ENCODE results near the gene SMAD7.

The SMAD7 gene, protein sequence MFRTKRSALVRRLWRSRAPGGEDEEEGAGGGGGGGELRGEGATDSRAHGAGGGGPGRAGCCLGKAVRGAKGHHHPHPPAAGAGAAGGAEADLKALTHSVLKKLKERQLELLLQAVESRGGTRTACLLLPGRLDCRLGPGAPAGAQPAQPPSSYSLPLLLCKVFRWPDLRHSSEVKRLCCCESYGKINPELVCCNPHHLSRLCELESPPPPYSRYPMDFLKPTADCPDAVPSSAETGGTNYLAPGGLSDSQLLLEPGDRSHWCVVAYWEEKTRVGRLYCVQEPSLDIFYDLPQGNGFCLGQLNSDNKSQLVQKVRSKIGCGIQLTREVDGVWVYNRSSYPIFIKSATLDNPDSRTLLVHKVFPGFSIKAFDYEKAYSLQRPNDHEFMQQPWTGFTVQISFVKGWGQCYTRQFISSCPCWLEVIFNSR

GRCh38 chr18:48950536-48951447 is at the start of gene SMAD7:
Gene SMAD7, minus strand, starts transcription at chr18:48950965. Its CDS starts 541 bp downstream, at chr18:48950424.
- no peak for DNase-seq (ENCODE audit: low read depth in 2 of 3, low spot score in 1 of 3)

DNA sequence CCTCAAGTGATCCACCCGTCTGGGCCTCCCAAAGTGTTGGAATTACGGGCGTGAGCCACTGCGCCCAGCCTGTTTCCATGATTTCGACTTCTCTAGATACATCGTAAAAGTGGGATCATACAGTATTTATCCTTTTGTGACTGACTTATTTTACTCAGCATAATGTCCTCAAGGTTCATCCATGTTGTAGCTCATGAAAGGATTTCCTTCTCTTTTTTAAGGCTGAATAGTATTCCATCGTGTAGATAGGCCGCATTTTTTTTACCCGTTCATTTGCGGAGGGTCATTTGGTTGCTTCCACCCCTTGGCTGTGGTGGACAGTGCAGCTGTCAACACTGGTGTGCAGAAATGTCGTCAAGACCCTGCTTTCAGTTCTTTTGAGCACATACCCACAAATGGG is 48.8 kb upstream of the SMAD7 start:
- DNase-seq (ENCODE audit: low read depth in 2 of 3, low spot score in 1 of 3), result no peak

DNA sequence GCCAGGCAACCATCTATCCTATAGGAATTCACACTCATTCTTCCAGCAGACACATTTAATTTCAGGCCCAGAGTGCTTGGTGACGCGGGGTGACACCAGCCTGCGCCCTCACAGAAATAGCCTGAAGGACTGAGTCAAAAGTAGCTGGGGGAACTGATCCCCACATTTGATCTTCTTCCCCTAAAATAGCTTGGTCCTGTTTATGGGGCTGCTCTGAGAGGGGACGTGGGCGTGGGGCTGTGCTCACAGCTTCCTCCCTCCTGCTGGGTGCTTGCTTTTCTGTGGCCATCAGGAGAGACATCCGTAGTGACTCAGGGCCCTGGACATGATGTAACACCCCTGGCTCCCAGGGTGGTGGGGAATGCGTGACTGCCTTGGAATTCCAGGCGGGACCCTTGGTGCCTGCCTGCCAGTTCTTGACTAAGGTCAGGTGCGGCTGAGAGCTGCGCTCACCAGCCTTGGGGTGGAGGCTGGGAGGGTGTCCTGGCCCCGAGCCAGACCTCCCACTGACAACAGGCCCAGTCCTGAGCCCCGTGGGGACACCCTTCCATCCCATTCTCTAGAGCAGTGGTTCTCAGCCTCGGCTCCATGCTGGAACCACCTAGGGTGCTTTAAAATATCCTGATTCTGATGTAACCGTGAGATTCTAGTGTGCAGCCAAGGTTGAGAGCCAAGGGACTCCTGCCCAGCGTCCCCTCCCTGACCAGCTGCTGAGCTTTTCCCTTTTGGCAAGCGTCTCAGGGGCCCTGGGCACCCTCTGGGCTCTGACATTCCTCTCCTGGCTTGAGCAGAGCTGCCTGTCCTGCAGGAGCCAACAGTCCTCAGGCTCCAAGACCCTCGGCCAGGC is 47.4 kb upstream of the SMAD7 start:
- DNase-seq (ENCODE audit: low read depth in 2 of 3, low spot score in 1 of 3), result no peak

DNA sequence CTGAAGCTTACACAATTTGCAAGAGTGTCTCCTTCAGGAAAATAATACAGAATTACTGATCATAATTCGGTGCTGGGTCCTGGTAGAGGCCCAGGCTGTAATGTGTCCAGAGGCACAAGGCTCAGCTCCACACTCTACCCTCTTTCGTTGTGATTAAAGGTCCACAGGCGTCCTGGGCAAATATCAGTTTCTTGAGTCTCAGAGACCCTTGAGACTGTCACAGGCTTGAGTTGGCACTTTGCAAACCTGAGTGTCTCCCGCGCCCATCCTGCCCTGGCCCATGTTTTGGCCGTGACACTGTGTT is 46.9 kb upstream of the SMAD7 start:
- no peak for DNase-seq (ENCODE audit: low read depth in 2 of 3, low spot score in 1 of 3)

GRCh38 chr18:48996901-48997463 is 46.2 kb upstream of the SMAD7 start:
- DNase-seq (ENCODE audit: low read depth in 2 of 3, low spot score in 1 of 3), result no peak

- DNase-seq (ENCODE audit: low read depth in 2 of 3, low spot score in 1 of 3), result no peak
These were observed 45.3 kb upstream of the SMAD7 start for GRCh38 chr18:48996041-48996440.

DNA sequence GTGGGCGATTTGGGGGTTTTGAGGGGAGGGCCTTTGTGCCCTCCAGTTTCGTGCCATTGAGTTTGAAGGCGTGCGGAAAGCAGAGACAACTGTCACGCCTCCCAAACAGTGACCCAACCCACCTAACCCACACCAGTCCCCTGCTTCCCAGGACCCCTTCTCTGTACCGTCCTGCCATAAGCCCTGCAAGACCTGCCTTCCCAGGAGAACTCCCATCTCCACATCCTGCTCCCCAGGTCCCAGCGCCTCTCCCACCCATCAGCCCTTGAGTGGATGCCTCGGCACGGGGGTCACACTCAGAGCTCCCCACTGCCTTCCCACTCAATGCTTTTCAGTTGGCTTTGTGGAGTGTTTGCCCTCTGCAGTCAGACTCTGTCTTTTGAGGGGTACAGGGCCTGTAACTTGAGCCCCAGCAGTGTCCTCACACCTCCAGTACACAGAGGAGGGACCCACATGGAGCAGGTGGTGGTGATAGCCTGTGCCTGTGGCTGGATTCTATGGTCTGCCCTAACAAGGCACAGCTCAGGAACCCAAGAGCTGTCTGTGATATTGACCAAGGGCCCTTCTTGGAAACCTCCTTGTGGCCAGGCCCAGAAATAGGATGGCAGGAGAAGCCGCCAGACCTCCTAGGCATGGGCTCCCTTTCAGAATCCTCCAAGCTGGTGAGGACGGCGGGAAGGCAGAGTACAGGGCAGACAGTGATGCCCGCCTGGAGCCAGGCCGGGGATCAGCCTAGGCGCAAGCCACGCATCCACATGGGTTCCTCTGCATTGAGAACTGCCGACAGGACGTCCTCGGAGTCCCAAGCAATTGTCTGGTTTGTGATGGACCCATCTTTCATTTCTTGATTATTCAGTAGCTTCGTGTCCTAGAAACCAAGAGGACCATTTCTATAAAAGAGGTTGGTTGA is 44.4 kb upstream of the SMAD7 start:
- DNase-seq (ENCODE audit: low read depth in 2 of 3, low spot score in 1 of 3), result no peak

DNA sequence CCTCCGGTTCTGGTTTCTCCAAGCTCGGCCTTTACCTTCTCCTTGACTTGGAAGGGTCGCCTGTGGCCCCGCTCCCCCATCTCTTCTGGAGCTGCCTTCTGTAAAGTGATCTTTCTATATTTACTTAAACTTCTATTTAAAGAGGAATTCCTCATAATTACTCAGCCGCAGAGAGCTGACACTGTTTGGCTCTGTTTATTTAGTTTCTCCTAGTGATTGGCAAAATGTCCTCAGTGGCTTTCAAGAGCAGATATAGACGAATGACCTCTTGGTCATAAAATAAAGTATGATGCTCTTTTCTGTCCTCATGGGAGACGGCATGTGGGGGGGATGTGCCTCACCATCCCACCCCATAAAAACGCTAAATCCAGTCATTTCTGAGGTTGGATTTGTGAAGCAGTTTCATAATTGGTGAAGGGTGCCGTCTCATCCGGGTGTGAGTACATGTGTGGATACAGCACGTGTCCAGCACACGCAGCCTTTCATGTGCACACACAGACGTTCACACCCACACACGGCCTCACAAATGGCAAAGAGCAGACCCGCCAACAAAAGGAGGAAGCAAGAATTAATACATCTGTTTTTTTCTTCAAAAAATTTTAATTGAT is 43.4 kb upstream of the SMAD7 start:
- no peak for DNase-seq (ENCODE audit: low read depth in 2 of 3, low spot score in 1 of 3)

DNA sequence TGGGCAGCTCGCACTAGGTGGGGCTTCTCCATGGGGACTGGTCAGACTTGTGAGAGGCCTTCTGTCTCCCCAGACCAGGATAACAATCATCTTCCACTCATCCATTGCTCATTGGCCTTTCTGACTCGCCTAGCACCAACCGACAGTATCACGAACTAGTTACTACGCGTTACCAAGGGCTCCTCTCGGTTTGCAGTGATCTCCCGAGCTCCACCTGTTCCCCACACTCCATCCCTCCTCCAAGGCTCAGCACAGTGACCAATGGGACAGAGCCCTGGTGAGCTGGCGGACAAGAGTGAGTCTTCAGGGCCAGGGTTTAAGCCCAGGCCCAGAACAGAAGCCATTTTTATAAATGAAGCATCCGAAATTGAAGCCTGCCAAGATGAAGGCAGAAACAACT is 42.8 kb upstream of the SMAD7 start:
- no peak for DNase-seq (ENCODE audit: low read depth in 2 of 3, low spot score in 1 of 3)

DNA sequence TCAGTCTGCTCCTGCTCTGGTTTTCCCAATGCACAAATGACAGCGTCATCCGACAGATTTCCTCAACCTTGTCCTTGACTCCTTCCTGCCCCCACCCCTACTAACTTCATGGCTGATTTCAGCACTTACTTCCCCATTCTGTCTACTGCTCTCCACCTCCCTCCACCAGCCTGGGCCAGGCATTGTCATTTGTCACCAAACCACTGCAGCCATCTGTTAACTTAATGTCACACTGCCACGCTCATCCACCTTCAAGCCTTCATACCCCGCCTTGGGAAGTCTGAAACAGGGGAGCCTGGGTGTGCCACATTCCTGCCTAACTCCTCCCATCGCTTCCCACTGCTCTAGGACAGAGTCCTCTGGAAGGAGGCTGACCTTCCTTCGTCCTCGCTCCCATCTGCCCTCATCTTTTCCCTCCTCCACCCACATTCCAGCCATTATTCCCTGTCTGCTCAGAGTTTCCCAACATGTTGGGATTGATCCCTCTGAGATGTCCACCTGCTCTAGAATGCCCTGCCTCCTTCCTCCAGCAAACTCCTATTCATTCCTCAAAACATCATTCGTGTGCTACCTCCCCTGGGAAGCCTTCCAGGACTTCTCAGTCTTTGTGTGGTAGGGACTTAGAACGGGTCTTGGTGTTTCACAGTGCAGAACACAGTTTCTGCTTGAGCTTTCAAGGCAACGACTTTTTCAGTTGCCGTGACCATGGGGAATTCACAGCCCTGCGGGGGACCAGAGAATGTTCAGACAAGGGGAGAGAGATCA is 42.2 kb upstream of the SMAD7 start:
- no peak for DNase-seq (ENCODE audit: low read depth in 2 of 3, low spot score in 1 of 3)

- no peak for DNase-seq (ENCODE audit: low read depth in 2 of 3, low spot score in 1 of 3)
These were observed 41.4 kb upstream of the SMAD7 start for GRCh38 chr18:48992133-48992532.

GRCh38 chr18:48991676-48992075 is 40.9 kb upstream of the SMAD7 start:
- DNase-seq (ENCODE audit: low read depth in 2 of 3, low spot score in 1 of 3), result no peak

DNA sequence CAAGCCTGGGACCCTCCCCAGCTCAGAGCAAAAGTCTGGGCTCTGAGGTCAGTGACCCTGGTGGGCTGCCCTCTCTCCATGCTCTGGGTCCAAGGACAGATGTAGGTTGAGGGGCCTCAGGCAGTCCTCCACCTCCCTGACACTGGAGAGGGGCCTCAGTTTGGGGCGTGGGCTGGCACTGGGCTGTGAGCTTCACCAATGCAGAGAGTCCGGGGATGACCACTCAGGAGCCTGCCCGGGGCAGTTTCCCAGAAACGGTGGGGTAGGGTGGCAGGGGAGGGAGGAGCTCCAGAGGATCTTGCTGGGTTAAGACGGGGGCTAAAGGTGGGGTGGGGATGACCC is 40.5 kb upstream of the SMAD7 start:
- DNase-seq (ENCODE audit: low read depth in 2 of 3, low spot score in 1 of 3), result no peak

DNA sequence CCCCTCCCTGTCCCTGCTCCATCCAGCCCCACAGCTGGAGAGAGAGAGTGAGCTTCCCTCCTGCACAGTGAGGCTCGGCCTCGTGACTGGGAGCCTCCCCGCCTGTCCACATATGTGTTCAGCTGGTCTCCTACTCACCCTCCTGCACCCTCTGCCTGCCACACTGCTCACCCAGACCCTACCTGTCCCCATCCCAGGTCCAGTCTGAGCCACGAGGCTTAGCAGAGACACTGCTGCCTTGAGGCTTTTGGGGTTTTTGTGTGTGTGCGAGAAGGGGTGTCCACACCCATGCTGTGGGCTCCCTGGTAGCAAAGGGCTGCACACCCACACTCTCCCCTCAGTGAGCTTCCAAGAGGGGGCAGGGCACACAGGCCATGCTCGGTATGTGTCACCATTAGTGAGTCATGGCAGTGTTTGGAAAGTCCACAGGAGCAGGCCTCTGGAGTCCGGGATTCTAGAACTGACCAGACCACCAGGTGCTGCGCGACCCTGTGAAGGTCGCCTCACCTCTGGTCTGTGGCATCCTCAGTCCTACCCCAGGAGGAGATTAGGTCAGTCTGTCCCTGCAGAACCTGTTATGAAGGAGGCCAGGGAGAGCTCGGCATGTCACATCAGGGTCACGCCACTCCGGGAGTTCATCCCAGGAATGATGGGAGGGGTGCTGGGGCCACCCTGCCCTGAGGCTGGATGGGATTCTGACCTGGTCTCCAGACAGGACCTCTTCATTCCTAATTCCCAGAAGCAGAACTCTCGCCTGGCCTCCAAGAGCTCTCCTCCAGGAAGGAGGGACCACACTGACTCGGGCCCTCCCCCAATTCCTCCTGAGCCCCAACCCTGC is 39.9 kb upstream of the SMAD7 start:
- DNase-seq (ENCODE audit: low read depth in 2 of 3, low spot score in 1 of 3), result no peak

DNA sequence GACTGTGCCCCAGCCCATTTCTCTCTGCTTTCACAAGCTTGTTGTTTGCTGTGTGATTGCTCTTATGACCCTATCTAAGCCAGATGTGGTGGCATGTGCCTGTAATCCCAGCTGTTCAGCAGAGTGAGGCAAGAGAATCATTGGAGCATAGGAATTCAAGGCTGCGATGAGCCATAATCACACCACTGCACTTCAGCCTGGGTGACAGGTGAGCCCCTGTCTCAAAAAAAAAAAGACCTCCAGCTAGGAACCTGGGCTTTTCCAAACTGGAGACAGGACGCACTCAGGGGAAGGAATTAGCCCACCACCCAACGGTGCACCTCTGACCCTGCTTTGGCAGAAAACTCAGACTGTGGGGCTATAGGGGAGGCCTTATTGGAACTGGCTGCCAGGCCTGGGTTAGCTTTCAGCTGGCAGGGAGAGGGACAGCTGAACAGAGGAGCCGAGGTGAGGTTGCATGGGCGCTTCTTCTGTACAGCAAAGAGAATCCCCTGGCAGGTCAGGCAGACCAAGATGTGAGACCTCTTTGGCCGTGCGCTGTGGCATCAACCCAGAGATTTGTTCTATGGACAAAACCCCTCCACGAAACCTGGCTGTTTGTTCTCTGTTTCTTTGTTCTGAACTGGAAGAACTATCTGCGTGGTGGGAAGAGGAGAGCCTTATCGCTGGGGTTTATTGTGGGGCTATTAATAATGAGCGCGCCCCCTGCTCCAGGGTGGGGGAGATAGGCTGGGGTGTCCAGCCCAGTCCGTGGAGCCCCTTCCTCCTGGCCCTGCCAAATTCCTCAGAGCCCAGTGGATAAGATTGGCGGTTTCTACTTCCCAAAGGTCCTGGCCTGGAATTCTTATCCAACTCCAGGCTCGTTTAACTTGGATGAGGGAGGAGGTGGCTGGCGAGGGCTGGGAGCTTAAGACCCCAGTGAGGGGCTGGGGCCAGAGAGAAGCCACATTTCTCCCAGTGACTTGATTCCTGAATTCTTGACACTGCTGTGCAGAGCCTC is 38.8 kb upstream of the SMAD7 start:
- no peak for DNase-seq (ENCODE audit: low read depth in 2 of 3, low spot score in 1 of 3)

GRCh38 chr18:48988508-48989303 is 37.9 kb upstream of the SMAD7 start:
- DNase-seq (ENCODE audit: low read depth in 2 of 3, low spot score in 1 of 3), result no peak

Measured in stimulated activated CD4-positive, alpha-beta T cell treated with anti-CD3 and anti-CD28 coated beads, Interleukin-12 subunit alpha, Interleukin-12 subunit beta, amount 100 ng/mL, for 48 hours (primary cell).